Sigmoid colon (tissue), 3 donors: ENCODE results near the gene EID3.

Source experiments
- CTCF ChIP-seq, 4 experiments: fragments of 450-650 bp in 3 of 4; fragments of 200-600 bp in 1 of 4; IDR thresholded peaks; one replicate each; pipeline ENCODE4 v1.5.1; 2016 to 2019; ENCODE audit warnings: antibody characterized with exemption in 4 of 4, mild to moderate bottlenecking in 3 of 4, moderate library complexity in 2 of 4
- POLR2A ChIP-seq, 2 donors: fragments of 450-650 bp; IDR thresholded peaks; one replicate each; pipeline ENCODE4 v1.6.1; 2016; ENCODE audit warnings: antibody characterized with exemption in 2 of 2, mild to moderate bottlenecking in 2 of 2, moderate library complexity in 2 of 2

- TF ChIP-seq POLR2A (IDR thresholded peaks at IDR 0.05) (no peak), CTCF (IDR thresholded peaks at IDR 0.05) (no peak)
Observed at GRCh38 chr12:104339663-104340062, 36.1 kb downstream of the EID3 start.
